Body of pancreas (tissue), 4 donors: ENCODE data around the gene FOXO6.
"Not testable (repeated sequence)": the region's sequence is repeated elsewhere in the genome, so short reads cannot be mapped to it uniquely, and the experiment has no call there.

Source experiments
- CTCF ChIP-seq, 7 experiments: fragments of 450-650 bp in 4 of 7; fragments of 200-600 bp in 3 of 7; sonication (generic) in 3 of 7; IDR thresholded peaks; one replicate each; pipeline ENCODE4 v1.5.1; 2016 to 2019; ENCODE audit warnings: antibody characterized with exemption in 7 of 7
- POLR2A ChIP-seq, 3 donors: fragments of 450-650 bp; IDR thresholded peaks; one replicate each; pipeline ENCODE4 v1.6.1; 2016; ENCODE audit warnings: antibody characterized with exemption in 3 of 3, mild to moderate bottlenecking in 2 of 3

DNA sequence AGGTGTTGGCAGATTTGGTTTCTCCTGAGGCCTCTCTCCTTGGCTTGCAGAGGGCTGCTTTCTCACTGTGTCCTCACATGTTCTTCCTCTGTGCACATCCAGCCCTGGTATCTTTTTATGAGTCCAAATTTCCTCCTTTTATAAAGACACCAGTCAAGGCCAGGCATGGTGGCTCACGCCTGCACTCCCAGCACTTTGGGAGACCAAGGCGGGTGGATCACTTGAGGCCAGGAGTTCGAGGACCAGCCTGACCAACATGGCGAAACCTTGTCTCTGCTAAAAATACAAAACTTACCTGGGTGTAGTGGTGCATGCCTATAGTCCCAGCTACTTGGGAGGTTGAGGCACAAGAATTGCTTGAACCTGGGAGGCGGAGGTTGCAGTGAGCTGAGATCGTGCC, 29.1 kb upstream of the FOXO6 start:
- TF ChIP-seq CTCF, POLR2A (IDR thresholded peaks at IDR 0.05): not testable (repeated sequence)
